HG03045 (cell line): ENCODE results near the gene IL17RD.
"Not testable (repeated sequence)": the region's sequence is repeated elsewhere in the genome, so short reads cannot be mapped to it uniquely, and the experiment has no call there.

Experiments
- ATAC-seq: cut with Tn5 transposase; IDR thresholded peaks from one replicate; pipeline ENCODE4 v1.9.1; 2021; ENCODE audit warnings: mild to moderate bottlenecking, moderate library complexity; ENCODE audit not compliant: unreplicated experiment

IL17RD gene

DNA sequence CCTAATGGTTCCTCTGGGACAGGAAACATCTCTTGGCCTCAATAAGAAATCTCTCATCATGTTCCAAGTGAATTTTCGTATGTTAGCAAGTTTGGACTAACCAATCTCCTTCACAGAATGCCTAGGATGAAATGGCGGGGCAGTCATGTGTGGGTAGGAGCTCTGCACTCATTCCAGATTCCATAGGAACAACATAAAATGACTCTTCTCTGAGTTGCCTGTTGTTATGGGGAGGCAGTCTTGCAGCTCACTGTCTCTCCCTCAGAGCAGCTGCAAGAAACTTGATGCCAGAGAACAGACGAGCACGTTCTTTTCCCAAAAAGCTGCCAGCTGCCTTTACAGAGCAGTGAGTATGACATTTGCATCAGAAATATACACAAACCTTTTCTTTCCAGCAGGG is 70.6 kb downstream of the IL17RD start:
- no peak for ATAC-seq

DNA sequence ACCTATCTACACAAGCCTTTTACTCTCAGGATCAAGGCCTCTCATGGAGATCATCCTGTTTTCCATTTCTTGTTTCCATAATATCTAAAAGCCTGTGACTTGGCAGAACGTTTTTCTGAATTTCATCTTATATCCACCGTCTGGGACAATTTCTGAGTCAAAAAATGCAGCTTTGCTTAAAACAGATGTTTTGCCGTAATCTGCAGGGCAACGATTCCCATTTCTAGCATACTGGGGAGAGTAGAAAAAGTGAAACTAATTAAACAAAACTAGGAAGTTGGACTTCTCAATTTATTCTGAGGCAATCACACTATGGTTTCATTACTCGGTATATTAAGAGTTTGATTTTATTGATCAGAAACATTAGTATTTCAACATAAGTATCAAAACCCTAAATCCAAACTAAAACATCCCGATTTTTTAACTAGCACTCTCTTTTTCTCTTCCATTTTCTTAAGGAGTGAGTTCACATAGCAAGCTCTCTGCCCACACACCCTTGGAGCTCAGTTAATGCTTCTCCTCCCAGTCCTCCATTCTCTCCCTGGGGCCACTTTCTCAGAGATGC is 71.1 kb downstream of the IL17RD start:
- ATAC-seq: no peak

DNA sequence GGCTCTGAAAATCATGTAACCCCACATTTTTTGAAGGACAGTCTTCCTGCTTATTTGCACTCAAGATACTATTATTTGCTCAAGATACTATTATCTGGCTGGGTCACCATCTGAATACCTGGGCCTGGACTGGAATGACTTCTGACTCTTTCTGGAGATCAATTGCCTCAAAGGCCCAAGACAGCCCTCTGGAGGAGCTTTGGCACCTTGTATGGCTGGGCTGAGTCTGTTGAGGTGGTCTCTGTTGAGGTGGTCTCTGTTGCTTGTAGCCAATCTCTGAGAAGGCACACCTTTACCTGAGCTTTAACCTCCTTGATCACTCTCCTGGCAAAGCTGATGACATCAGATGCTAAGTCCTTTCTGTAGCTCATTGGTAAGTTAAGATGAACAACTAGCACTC is 71.7 kb downstream of the IL17RD start:
- ATAC-seq: no peak

DNA sequence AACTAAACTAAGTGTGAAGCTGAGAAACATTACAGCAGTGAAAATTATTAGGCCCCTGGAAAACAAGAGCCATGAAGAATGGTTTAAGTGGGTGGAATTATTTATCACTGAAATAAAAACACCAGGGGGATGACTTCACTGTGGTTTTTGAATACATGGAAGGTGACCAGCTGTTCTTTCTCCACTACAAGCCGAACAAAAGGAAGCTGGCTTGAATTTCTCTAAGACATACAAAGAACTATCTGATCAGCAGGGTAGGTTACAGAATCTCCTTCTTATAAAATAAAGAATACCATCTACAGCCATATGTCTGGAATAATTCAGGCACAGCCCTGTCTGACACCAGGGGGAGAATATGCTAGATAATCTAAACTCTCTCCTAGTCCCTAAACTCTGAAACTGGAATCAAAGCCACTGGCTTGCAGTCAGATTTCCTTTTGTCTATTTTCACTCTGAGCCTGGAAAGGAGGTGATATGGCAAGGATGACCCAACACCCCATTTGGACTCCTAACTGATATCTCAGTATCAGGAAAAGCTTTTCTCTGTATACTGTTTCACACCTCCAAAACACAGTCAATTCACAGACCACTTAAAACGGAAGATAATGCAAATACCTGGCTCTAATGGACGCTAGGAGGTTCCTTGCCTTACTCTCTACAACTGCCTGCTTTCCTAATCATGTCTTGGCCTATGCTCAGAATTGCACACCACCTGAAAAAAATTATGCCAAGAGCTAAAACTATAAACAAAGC is 73.5 kb downstream of the IL17RD start:
- ATAC-seq: no peak

DNA sequence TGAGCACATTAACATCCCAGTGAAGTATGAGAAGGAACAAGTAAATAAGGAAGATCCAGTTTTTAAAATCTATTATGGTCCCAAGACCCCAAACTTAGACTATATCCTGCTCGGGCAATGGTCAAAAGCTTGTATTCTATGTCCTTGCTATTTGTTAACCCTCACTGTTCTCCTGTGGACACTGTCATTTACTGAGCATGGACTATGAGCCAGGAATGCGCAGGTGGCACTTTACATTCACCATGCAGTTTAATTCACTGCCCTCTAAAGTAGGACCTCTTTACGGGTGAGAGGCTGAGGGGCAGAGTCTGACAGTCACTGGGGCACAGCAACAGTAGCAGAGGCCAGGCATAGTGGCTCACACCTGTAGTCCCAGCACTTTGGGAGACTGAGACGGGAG is 76.1 kb downstream of the IL17RD start:
- no peak for ATAC-seq

DNA sequence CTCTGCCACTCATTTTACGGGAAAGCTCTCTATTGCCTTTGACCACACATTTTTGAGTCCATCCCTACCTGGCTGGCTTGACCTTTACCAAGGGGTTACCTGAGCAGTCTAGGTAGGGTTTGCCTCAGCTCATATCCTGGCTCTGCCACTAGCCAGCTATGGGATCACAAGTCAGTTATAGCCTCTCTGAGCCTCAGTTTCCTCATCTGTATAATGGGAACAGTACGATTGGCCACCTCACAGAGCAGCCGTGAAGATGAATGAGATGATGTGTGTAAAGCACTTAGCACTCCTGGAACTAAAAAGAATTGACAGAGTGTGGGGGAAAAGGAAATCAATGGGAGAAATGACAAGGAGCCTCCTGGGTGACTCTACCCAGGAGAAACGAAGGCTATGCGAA is 76.7 kb downstream of the IL17RD start:
- ATAC-seq: no peak

DNA sequence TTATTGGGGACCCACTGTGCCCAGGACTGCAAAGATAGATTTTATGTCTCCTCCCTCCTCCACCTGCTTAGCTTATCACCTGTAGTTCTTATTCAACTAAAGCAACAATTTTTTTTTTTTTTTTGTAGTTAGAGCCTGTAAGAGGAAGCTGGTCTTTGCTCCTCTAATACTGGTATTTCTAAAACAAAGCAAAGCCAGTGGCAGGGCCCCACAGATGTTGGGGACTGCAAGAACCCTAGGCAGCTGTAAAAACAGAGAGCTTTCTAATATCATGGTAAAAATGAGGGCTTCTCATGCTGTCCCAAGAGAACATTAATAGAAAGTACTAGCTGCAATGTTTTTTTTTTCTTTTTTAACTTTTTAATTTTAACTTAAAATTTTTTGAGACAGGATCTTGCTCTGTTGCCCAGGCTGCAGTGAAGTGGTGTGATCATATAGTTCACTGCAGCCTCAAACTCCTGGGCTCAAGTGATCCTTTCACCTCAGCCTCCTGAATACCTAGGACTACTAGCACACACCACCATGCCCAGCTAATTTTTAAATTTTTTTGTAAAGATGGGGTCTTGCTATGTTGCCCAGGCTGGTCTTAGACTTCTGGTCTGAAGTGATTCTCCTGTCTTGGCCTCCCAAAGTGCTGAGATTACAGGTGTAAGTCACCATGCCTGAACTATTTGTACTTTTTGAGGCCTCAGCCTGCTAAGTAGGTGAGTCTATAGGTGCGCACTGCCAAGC is 77.6 kb downstream of the IL17RD start:
- ATAC-seq: no peak

DNA sequence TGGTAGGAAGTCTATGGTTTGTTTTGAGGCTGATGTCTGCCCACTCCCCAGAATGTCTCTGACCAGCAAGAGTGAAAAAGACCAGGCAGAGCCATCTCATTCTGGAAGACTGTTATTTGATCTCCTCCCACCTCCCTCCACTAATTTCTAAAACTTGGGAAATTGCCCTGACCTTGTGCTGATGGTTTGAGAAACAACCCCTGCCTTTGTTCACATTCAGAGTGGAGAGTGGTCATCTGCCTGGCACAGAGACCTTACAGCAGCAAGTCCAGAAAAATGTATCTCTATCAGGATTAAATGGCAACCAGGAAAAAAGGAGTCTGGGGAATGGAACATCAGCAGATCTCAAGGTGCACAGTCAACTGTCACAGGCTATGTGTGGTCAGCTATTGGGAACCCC is 79.0 kb downstream of the IL17RD start:
- no peak for ATAC-seq

DNA sequence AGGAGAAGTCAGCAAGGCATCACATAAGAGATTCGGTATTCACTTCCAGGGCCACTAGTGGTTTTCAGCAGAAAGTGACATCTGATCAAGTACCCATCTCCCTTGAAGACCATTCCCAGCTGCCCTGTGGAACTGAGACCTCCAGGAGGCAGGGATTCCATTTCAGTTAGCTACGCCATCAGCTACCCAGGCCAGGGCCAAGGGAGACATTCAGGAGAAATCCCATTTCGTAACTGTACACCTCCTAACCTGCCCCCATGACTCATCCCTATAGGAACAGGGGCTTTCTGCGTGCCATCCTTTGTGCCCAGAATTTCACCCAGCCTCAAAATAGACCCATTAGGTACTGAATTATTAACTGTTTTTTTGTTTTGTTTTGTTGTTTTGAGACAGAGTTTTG is 79.9 kb downstream of the IL17RD start:
- no peak for ATAC-seq

DNA sequence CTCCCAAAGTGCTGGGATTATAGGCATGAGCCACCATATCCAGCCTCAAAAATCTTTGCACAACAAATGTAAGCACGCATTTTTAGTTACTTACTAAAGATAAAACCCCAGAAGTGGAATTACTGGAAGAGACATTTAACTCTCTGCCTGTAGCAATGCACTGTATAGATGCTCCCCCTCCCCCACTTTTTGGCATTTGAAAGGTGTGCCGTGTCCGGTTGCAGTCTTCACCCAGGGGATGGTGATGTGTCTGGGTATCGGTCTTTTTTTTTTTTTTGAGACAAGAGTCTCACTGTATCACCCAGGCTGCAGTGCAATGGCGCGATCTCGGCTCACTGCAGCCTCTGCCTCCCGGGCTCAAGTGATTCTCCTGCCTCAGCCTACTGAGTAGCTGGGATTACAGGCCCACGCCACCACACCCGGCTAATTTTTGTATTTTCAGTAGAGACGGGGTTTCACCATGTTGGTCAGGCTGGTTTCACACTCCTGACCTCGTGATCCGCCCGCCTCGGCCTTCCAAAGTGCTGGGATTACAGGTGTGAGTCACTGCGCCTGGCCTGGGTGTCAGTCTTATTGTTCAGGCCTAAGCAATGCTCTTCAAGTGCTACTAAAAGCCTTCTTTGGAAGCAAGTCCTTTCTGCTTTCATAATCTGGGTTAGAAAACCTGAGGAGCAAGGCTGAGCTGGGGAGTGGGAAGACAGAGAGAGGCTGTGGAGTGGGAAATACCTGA is 81.7 kb downstream of the IL17RD start:
- not testable (repeated sequence) for ATAC-seq

DNA sequence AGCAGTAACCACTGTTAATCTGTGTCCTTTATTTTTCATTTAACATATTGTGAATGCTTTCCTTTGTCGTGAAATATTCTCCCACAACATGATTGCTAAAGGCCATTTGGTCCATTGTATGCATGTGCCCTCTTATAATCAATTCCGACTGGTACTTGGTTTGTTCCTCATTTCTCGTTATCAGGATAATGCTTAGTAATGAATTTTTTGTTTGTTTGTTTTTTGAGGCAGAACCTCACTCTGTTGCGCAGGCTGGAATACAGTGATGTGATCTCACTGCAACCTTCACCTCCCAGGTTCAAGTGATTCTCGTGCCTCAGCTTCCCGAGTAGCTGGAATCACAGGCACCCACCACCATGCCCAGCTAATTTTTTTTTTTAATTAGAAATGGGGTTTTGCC is 82.7 kb downstream of the IL17RD start:
- no peak for ATAC-seq

DNA sequence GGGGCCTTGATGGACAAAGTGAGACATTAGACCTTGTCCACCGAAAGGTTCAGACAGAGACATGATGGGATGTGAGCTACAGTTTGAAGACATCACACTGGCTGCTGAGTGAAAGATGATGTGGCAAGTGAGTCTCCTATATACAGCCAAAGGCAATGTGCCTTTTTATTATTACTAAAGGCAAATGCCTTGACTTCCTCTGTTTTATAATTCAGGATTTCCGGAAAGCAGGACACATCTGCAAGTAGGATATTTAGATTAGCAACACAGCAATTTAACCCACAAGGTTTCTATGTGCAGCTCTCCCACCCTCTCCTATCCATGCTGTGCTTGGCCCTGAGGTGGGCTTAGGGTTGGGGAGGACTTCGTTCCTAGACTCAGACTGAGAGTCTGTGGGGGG is 84.0 kb downstream of the IL17RD start:
- no peak for ATAC-seq

DNA sequence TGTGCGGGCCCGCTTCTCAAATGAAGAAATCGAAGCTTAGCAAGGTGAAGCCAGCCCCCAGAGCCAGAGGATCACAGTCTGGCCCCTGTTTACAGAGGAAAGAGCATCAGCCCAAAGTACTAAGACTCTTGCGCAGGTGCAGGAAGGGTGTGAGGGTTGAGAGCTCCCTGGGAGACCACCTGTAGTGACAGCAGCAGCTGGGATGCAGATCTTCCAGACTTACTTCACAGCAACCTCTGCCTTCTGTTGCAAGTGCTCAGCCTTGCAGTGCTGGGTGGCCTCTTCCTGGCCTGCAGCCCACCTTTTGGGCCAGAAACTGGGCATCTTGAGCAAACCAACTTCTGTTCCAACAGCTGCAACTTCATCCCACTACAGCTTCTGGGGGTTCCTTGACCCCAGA is 85.0 kb downstream of the IL17RD start:
- no peak for ATAC-seq

DNA sequence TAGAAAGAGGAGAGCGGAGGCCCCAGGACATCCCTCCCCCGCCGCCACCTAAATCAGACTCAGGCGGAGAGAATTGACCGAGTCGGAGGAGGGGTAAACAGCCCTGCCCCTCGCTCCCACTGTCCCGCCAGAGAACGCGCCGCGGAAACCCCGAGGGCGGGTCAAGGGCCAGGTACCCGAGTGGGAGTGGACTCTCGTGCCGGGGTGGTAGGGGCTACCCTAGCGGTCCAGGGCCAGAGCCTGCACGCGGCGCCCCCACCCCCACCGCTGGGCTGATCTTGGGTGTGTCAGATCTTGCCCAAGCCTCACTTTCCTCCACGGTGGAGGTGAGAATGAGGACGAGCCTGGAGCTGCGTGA is 85.7 kb downstream of the IL17RD start:
- no peak for ATAC-seq

DNA sequence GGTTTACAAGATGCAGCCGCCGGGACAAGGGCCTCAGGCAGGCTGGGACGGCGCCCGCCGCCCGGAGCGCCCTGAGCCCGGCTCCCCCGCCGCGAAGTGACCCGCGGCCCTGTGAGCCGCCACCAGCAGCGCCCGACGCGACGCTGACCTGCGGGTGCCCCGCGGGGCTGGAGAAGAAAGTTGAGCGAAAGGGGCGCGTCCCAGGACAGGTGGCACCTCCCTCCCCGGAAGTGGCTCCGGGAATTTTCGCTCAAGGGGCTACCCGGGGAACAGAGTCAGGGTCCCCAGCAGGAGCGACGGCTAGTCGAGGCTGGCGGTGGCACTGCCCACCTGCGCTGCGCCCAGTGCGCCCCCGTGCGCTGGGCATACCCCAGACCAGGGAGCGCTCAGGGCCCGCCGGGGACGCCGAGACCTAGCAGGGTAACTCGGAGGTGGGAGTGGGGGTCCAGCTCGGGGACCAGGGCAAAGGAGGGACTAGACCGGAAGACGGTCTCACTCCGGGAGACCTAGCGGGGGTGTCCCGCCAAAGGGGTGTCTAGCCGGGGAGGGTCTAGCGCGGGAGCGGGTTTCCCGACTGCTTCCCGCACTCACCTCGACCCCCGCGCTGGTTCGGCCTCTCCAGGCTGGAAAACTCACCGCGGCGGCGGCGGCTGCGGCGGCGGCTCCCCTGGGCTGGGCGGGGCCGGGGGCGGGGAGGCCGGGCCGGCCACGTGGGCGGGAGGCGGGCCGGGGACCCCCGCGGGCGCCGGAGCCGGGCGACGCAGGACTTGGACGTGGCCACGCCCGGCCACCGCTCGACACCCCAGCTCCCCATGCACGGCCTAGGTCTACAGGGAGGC is 86.3 kb downstream of the IL17RD start:
- ATAC-seq: no peak

DNA sequence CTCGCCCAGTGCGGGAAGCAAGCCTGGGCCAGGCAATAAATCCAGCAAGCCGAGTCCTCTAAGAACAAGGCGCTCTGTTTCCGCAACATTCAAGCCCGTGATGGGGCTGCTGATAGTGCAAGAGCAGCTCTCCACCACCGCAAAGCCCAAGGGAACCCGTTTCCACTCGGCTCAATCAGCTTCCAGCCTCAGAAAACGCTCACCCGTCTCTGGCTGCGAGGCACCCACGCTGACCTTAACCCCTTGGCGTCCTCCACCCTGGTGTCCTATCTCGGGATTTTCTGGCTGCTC is 86.9 kb downstream of the IL17RD start:
- ATAC-seq: no peak

DNA sequence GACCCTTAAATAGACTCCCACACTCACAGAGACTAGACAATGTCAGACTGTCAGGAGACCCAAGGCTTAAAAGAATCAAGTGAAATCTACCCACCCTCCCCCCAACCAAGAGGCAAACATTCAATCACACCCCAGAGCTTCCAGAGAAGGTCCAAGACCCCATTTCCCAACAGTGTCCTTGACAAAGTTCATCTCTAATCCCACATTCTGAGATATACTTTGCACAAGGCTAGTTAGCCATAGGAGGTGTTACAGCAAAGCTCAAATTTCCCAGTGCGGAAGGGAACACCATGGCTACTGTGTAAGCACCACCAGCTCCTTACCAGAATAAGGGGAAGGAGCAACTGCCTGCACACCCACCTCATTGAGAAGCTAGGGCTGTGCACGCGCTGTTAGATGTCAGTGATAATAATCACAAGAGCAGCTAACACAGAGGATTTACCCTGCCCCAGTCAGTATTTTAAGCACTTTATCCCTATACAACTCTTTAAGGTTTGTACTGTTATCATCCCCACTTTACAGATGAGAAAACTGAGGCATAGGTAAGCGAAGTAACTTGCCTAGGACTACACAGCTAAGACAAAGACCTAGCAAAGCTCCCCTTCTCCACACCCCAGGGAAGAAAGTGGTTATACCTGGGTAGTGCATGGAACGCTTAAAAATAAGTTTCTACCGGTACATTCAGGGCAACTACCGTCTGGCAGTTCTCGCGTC is 87.4 kb downstream of the IL17RD start:
- no peak for ATAC-seq

DNA sequence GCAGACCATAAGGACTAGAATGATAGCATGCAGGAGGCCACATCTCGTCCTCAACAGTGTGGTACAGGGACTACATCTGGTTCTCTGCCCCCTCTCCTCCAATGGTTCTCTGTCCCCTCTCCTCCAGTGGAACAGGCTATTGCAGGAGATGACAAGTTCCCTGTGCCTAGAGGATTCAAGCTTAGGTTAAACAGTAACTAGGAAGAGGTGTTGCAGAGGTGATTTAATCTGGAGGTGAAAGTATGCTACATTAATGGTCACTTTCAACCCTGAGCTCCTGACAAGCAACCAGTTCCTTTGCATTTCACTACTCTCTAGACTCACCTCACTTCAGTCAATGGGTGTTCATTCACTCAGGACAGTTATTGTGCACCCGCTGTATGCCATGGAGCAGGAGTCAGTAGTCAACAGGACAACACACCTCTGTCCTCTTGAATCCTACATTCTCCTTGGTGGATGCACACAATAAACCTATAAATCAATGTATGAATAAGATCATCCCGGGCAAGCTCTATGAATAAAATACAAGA is 88.7 kb downstream of the IL17RD start:
- no peak for ATAC-seq

DNA sequence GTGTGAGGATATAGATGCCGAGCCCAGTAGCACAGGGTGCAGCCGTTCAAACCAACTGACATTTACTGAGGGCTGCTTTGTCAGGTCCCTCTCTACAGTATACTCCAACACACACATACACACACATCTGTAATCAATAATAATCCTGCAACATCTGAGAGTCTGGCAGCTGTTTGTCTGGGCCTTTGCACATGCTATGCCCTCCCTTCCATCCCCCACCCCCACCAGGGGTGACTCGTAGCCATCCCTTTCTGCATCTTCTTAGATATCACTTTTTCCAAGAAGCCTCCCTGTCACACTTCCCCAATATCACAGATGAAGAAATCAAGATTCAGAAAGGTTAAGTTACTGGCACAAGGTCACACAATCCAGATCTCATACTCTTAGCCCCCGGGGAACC is 91.0 kb downstream of the IL17RD start:
- no peak for ATAC-seq

DNA sequence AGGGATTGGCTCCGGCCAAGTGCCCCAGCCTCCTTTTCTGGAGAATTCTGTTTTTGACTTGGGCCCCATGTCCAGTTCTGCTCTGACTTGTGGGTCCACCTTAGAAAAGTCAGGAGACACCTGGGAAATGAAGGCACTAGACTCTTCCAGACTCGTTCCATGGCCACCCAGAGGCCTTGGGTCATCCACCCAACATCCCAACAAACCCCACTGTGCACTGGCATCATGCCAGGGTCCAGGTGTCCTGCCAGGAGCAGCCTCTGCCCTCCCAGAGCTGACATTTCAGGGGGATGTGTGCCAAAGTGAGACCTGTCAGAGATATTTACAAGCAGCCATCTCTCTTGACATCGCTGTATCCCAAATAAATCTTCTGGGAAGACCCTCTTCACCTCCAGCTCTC is 91.5 kb downstream of the IL17RD start:
- no peak for ATAC-seq
